A673 (cell line): Measurements from ENCODE around the gene CES3. TPM values are rescaled to one million over a fixed set of nuclear protein-coding genes. Genes with fewer than 3 reads are reported as not detected.

ENCODE experiments used
- BruUV-seq: library from RNA; stranded (reverse); fragments of 400-500 nt; replicated peaks from 2 replicates; lab custom pipeline; 2021; lab: Mats Ljungman, UMichigan
- CTCF ChIA-PET: fragments of 300-600 bp; sonication (Branson Sonifier 250); formaldehyde crosslinking; loops from one replicate; lab custom pipeline; 2022; ENCODE audit warnings: antibody characterized with exemption; lab: Charles Lee
- POLR2A ChIA-PET: fragments of 300-600 bp; sonication (Branson Sonifier 250); formaldehyde crosslinking; loops from one replicate; lab custom pipeline; 2022; ENCODE audit warnings: antibody characterized with exemption; ENCODE audit not compliant: low non-redundant PET; lab: Charles Lee
- DNase-seq: peaks from one replicate; pipeline ENCODE4 v3.0.0-alpha.2; 2015; ENCODE audit warnings: low spot score
- H3K27ac ChIP-seq: fragments of 200-600 bp; sonication (generic); 2 replicates; pipeline ENCODE4 v1.5.1; 2016; ENCODE audit warnings: mixed run types, low read depth, mild to moderate bottlenecking, mixed read lengths, antibody characterized with exemption, low read length; ENCODE audit not compliant: poor library complexity, severe bottlenecking
- H3K27me3 ChIP-seq: fragments of 200-600 bp; sonication (generic); replicated peaks from 2 replicates; pipeline ENCODE4 v1.6.1; 2017; ENCODE audit warnings: mixed run types, low read depth, mild to moderate bottlenecking, mixed read lengths, antibody characterized with exemption, low read length; ENCODE audit not compliant: insufficient read depth, poor library complexity
- H3K36me3 ChIP-seq: fragments of 200-600 bp; sonication (generic); 2 replicates; pipeline ENCODE4 v1.6.1; 2016; ENCODE audit warnings: mixed run types, mild to moderate bottlenecking, mixed read lengths, antibody characterized with exemption, low read length; ENCODE audit not compliant: insufficient read depth, poor library complexity, severe bottlenecking
- H3K4me1 ChIP-seq: fragments of 200-600 bp; sonication (generic); 2 replicates; pipeline ENCODE4 v1.6.1; 2017; ENCODE audit warnings: mixed run types, mild to moderate bottlenecking, mixed read lengths, antibody characterized with exemption, low read length; ENCODE audit not compliant: insufficient read depth, poor library complexity, severe bottlenecking
- H3K4me3 ChIP-seq: fragments of 200-600 bp; sonication (generic); 2 replicates; pipeline ENCODE4 v1.5.1; 2016; ENCODE audit warnings: low read depth, mixed run types, mild to moderate bottlenecking, mixed read lengths, low read length; ENCODE audit not compliant: poor library complexity, severe bottlenecking
- H3K9me3 ChIP-seq: fragments of 200-600 bp; sonication (generic); 2 replicates; pipeline ENCODE4 v1.6.1; 2016; ENCODE audit warnings: mixed run types, low read depth, mild to moderate bottlenecking, mixed read lengths, antibody characterized with exemption, low read length; ENCODE audit not compliant: poor library complexity, severe bottlenecking
- EZH2 ChIP-seq: fragments of 200-600 bp; sonication (generic); IDR thresholded peaks from 2 replicates; pipeline ENCODE4 v1.6.1; 2017; ENCODE audit warnings: borderline replicate concordance, low read depth, mild to moderate bottlenecking, mixed read lengths, antibody characterized with exemption, low read length; ENCODE audit not compliant: poor library complexity, severe bottlenecking
- intact Hi-C: fragments of 100-400 bp; cut with micrococcal nuclease; formaldehyde crosslinking; loops from one replicate; pipeline ENCODE4 v1.10.0; 2022; ENCODE audit not compliant: unreplicated experiment
- total RNA-seq: library from RNA; stranded (reverse); gene quantifications from 2 replicates; pipeline ENCODE4 v1.2.3, GENCODE V29; 2021
- TF ChIP-seq, protein P1 (sequence below): fragments of 300-800, 200-600 bp; sonication (generic); conservative IDR thresholded peaks from 2 replicates; pipeline ENCODE4 v1.5.1; 2017; ENCODE audit warnings: low read depth, mild to moderate bottlenecking, antibody characterized with exemption, low read length, moderate library complexity, mixed read lengths

Gene CES3
- total RNA-seq, 1 experiment from 2014 or later = 3.9 TPM

DNA sequence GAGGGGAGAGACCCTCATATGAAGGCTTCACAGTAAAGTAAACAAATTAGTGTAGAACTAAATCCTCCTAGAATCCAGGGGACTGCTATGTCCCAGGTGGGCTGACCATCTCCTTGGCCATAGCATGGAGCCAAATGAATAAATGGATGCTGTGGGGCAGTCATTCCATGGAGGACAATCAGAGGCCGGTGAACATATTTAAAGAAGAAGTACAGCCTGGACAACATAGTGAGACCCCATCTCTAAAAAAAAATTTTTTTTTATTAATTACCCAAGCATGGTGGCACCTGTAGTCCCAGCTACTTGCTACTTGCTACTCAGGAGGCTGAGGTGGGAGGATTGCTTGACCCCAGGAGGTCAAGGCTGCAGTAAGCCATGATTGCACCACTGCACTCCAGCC is 62.6 kb downstream of the CES3 start:
- no peak overlapping the region for H3K4me3 ChIP-seq
- no peaks in the 10 kb centered on the region for H3K9me3 ChIP-seq
- no peaks in the 10 kb centered on the region for H3K27me3 ChIP-seq
- H3K27ac ChIP-seq = no peak overlapping the region
- ChIA-PET POLR2A (no interaction called here), CTCF (no interaction called here)
- no peak for DNase-seq
- H3K36me3 ChIP-seq = no peaks in the 10 kb centered on the region
- H3K4me1 ChIP-seq = peaks cover 14% of the 10 kb centered on the region
- no TSS peak for BruUV-seq
- TF ChIP-seq EZH2 = no peak
- TF ChIP-seq, protein P1, sequence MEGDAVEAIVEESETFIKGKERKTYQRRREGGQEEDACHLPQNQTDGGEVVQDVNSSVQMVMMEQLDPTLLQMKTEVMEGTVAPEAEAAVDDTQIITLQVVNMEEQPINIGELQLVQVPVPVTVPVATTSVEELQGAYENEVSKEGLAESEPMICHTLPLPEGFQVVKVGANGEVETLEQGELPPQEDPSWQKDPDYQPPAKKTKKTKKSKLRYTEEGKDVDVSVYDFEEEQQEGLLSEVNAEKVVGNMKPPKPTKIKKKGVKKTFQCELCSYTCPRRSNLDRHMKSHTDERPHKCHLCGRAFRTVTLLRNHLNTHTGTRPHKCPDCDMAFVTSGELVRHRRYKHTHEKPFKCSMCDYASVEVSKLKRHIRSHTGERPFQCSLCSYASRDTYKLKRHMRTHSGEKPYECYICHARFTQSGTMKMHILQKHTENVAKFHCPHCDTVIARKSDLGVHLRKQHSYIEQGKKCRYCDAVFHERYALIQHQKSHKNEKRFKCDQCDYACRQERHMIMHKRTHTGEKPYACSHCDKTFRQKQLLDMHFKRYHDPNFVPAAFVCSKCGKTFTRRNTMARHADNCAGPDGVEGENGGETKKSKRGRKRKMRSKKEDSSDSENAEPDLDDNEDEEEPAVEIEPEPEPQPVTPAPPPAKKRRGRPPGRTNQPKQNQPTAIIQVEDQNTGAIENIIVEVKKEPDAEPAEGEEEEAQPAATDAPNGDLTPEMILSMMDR = no peak
- intact Hi-C loops = no loop called here

Other genes with a start within 250 kb of the CES3 start
- gene DYNC1LI2, start 209.7 kb upstream of the CES3 start, total RNA-seq = 149 and 164 TPM in 2 replicates
- gene TERB1, start 159.7 kb upstream of the CES3 start, total RNA-seq = 0.28 TPM in 1 of 2 replicates, not detected in the other
- 172 and 175 TPM in 2 replicates for gene NAE1, start 130.3 kb upstream of the CES3 start, total RNA-seq
- gene CA7, start 116.9 kb upstream of the CES3 start, total RNA-seq = not detected in 2 replicates
- 40.5 and 42.0 TPM in 2 replicates for gene PDP2, start 80.8 kb upstream of the CES3 start, total RNA-seq
- not detected in 2 replicates for gene CDH16, start 42.4 kb upstream of the CES3 start, total RNA-seq
- gene RRAD, start 35.7 kb upstream of the CES3 start, total RNA-seq = 0.19 and 0.28 TPM in 2 replicates
- 97.4 and 108 TPM in 2 replicates for gene CIAO2B, start 26.9 kb upstream of the CES3 start, total RNA-seq
- 37.6 and 39.8 TPM in 2 replicates for gene CES2, start 25.8 kb upstream of the CES3 start, total RNA-seq
- gene CES4A, start 27.3 kb downstream of the CES3 start, total RNA-seq = 0.15 TPM in 1 of 2 replicates, not detected in the other
- gene CBFB, start 67.9 kb downstream of the CES3 start, total RNA-seq = 173 and 185 TPM in 2 replicates
- gene PHAF1, start 148.7 kb downstream of the CES3 start, total RNA-seq = 23.2 and 23.5 TPM in 2 replicates
- gene B3GNT9, start 189.7 kb downstream of the CES3 start, total RNA-seq = 11.5 and 13.8 TPM in 2 replicates
- 7.7 and 10.8 TPM in 2 replicates for gene TRADD, start 198.6 kb downstream of the CES3 start, total RNA-seq
- 8.3 and 13.8 TPM in 2 replicates for gene FBXL8, start 198.7 kb downstream of the CES3 start, total RNA-seq
- gene HSF4, start 203.5 kb downstream of the CES3 start, total RNA-seq = 13.9 and 20.2 TPM in 2 replicates
- gene NOL3, start 209.3 kb downstream of the CES3 start, total RNA-seq = 15.3 and 16.4 TPM in 2 replicates
- 33.9 and 36.8 TPM in 2 replicates for gene MATCAP1, start 222.7 kb downstream of the CES3 start, total RNA-seq
- 0.32 and 0.42 TPM in 2 replicates for gene EXOC3L1, start 228.9 kb downstream of the CES3 start, total RNA-seq
- gene E2F4, start 230.9 kb downstream of the CES3 start, total RNA-seq = 77.4 and 96.0 TPM in 2 replicates
- 3.3 and 4.7 TPM in 2 replicates for gene ELMO3, start 237.9 kb downstream of the CES3 start, total RNA-seq